ENCODE data around the gene KDM8. TPM values are rescaled to one million over a fixed set of nuclear protein-coding genes. Genes with fewer than 3 reads are reported as not detected.

KDM8 gene
- total and polyA plus RNA-seq, 2 donors (not counting 3 experiments of a cell fraction or from before 2014, with no cell fraction given) = 5.1 to 8.4 TPM

DNA sequence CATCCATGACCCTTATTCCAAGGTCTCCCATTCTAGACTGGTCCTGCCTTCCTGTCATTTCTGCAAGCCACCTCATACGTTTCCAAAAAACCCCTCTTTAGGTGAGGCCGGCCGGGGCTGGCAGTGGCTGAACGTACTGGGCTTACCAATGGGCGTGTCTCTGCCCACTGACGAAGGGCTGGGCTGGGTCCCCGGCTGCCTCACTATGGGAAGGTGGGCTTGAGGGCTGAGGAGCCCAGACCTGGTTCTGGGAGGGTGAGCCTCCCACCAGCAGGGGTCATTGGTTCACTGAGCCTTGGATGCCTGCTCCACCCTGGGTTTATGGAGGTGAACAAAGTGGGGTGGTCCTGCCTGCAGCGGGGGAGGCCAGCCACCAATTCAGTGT is 19.9 kb downstream of the KDM8 start:
- Histone ChIP-seq H3K4me3 (replicated peaks in 1 of 3; ENCODE audit: insufficient read depth in 1 of 3, low read depth in 1 of 3, low read length in 3 of 3) (no peak overlapping the region), H3K36me3 (ENCODE audit: control insufficient read depth in 2 of 2, extremely low read depth in 1 of 2, insufficient read depth in 2 of 2, low read length in 2 of 2) (peaks cover 0 to 6% of the 10 kb centered on the region in 2 experiments), H3K79me2 (ENCODE audit: control insufficient read depth, insufficient read depth, low read length) (no peaks in the 10 kb centered on the region), H3K4me2 (ENCODE audit: insufficient read depth, low read length) (no peak overlapping the region), H3K27me3 (ENCODE audit: control insufficient read depth in 2 of 2, insufficient read depth in 2 of 2, low read length in 2 of 2) (no peaks in the 10 kb centered on the region), H3K9me3 (replicated peaks; ENCODE audit: control insufficient read depth, insufficient read depth, low read length) (no peaks in the 10 kb centered on the region), H3K27ac (ENCODE audit: insufficient read depth, low read depth, low read length) (no peak overlapping the region), H3K9ac (replicated peaks; ENCODE audit: extremely low read depth, insufficient read depth, low read length) (no peak overlapping the region), H3K4me1 (ENCODE audit: control insufficient read depth, extremely low read depth, insufficient read depth, low read length) (no peaks in the 10 kb centered on the region), H3K9me1 (replicated peaks; ENCODE audit: control insufficient read depth, extremely low read depth, insufficient read depth, low read length) (no peaks in the 10 kb centered on the region), H2AFZ (ENCODE audit: low read depth, low read length) (no peak overlapping the region), H4K20me1 (replicated peaks; ENCODE audit: control insufficient read depth, extremely low read depth, insufficient read depth, low read length) (no peaks in the 10 kb centered on the region)
- no peak for FAIRE-seq
- TF ChIP-seq JUN (IDR thresholded peaks at IDR 0.05; ENCODE audit: borderline replicate concordance, insufficient read depth, insufficient read length, low read depth) = no peak
- TF ChIP-seq, protein P1, sequence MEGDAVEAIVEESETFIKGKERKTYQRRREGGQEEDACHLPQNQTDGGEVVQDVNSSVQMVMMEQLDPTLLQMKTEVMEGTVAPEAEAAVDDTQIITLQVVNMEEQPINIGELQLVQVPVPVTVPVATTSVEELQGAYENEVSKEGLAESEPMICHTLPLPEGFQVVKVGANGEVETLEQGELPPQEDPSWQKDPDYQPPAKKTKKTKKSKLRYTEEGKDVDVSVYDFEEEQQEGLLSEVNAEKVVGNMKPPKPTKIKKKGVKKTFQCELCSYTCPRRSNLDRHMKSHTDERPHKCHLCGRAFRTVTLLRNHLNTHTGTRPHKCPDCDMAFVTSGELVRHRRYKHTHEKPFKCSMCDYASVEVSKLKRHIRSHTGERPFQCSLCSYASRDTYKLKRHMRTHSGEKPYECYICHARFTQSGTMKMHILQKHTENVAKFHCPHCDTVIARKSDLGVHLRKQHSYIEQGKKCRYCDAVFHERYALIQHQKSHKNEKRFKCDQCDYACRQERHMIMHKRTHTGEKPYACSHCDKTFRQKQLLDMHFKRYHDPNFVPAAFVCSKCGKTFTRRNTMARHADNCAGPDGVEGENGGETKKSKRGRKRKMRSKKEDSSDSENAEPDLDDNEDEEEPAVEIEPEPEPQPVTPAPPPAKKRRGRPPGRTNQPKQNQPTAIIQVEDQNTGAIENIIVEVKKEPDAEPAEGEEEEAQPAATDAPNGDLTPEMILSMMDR (IDR thresholded peaks at IDR 0.05; ENCODE audit: extremely low read depth in 1 of 2, insufficient read depth in 1 of 2, low read depth in 1 of 2, low read length in 2 of 2) = peak in 1 of 2 donors; percentile 23
- dilution Hi-C loops (cut with MboI; ENCODE audit: extremely low pct_ligation_motif_present, low sequenced_read_pairs) (no loop called here), intact Hi-C loops (cut with micrococcal nuclease) (no loop called here)
- ChIA-PET CTCF (interaction anchor here (1.5 to 3.7 kb wide), 4 partner anchors 11 to 145 kb away, joined by 7 to 41 read pairs (median 12); no protein-coding TSS in a partner anchor), POLR2A (no interaction called here)
- DNase-seq (ENCODE audit: low read depth, low spot score) = no peak
- BruUV-seq (replicated peaks) = no TSS peak

DNA sequence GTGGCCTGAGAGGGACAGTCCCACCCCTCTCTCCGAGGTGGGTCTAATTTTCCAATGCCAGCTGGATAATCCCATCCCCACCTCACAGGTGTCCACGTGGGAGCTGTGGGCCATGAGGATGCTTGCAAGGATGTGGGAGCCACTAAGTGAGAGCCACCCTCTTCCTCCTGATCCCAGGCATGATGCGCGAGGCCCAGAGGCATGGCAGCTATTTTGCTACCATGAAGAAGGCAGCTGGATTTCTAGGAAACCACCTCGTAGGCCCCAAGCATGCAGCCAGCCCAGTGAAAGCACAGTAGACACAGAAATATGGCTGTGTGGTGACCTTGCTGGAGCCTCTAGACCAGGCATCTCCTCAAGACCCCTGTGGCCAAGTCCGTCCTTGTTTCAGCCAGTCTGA is 20.4 kb downstream of the KDM8 start:
- H3K9ac ChIP-seq (replicated peaks; ENCODE audit: extremely low read depth, insufficient read depth, low read length) = no peak overlapping the region

More for the DNA sequence above, 20.4 kb downstream of the KDM8 start:
- Histone ChIP-seq H3K79me2 (ENCODE audit: control insufficient read depth, insufficient read depth, low read length) (no peaks in the 10 kb centered on the region), H4K20me1 (replicated peaks; ENCODE audit: control insufficient read depth, extremely low read depth, insufficient read depth, low read length) (no peaks in the 10 kb centered on the region), H3K4me3 (replicated peaks in 1 of 3; ENCODE audit: insufficient read depth in 1 of 3, low read depth in 1 of 3, low read length in 3 of 3) (no peak overlapping the region), H3K27ac (ENCODE audit: insufficient read depth, low read depth, low read length) (no peak overlapping the region), H2AFZ (ENCODE audit: low read depth, low read length) (no peak overlapping the region), H3K4me2 (ENCODE audit: insufficient read depth, low read length) (no peak overlapping the region), H3K4me1 (ENCODE audit: control insufficient read depth, extremely low read depth, insufficient read depth, low read length) (no peaks in the 10 kb centered on the region), H3K36me3 (ENCODE audit: control insufficient read depth in 2 of 2, extremely low read depth in 1 of 2, insufficient read depth in 2 of 2, low read length in 2 of 2) (peaks cover 0 to 6% of the 10 kb centered on the region in 2 experiments), H3K9me1 (replicated peaks; ENCODE audit: control insufficient read depth, extremely low read depth, insufficient read depth, low read length) (no peaks in the 10 kb centered on the region), H3K27me3 (ENCODE audit: control insufficient read depth in 2 of 2, insufficient read depth in 2 of 2, low read length in 2 of 2) (no peaks in the 10 kb centered on the region), H3K9me3 (replicated peaks; ENCODE audit: control insufficient read depth, insufficient read depth, low read length) (no peaks in the 10 kb centered on the region)
- DNase-seq (ENCODE audit: low read depth, low spot score) (no peak), FAIRE-seq (no peak)
- no TSS peak for BruUV-seq (replicated peaks)
- ChIA-PET CTCF (interaction anchor here (1.6 to 3.7 kb wide), 3 partner anchors 11 to 143 kb away, joined by 8 to 41 read pairs (median 15); no protein-coding TSS in a partner anchor), POLR2A (no interaction called here)
- dilution Hi-C loops (cut with MboI; ENCODE audit: extremely low pct_ligation_motif_present, low sequenced_read_pairs) (no loop called here), intact Hi-C loops (cut with micrococcal nuclease) (no loop called here)
- TF ChIP-seq EZH2 (IDR thresholded peaks at IDR 0.05; ENCODE audit: borderline replicate concordance, low read depth, low read length, severe bottlenecking) (no peak), FOS (IDR thresholded peaks at IDR 0.05; ENCODE audit: borderline replicate concordance, insufficient read depth, low read length) (no peak), JUN (IDR thresholded peaks at IDR 0.05; ENCODE audit: borderline replicate concordance, insufficient read depth, insufficient read length, low read depth) (no peak), POLR2A (IDR thresholded peaks at IDR 0.05; ENCODE audit: low read depth, low read length) (no peak), MYC (IDR thresholded peaks at IDR 0.05; ENCODE audit: low read depth, low read length) (no peak), GATA2 (IDR thresholded peaks at IDR 0.05; ENCODE audit: insufficient read depth, insufficient read length, low read depth, low read length) (no peak)
- TF ChIP-seq, protein P2, sequence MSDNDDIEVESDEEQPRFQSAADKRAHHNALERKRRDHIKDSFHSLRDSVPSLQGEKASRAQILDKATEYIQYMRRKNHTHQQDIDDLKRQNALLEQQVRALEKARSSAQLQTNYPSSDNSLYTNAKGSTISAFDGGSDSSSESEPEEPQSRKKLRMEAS (IDR thresholded peaks at IDR 0.05; ENCODE audit: insufficient read depth, insufficient read length) = no peak
- TF ChIP-seq, protein P1 (IDR thresholded peaks at IDR 0.05; ENCODE audit: extremely low read depth in 1 of 2, insufficient read depth in 1 of 2, low read depth in 1 of 2, low read length in 2 of 2) = no peak
